ENCODE results near the gene PCDHA1.
"Not testable (repeated sequence)": the region's sequence is repeated elsewhere in the genome, so short reads cannot be mapped to it uniquely, and the experiment has no call there.

Gene PCDHA1

DNA sequence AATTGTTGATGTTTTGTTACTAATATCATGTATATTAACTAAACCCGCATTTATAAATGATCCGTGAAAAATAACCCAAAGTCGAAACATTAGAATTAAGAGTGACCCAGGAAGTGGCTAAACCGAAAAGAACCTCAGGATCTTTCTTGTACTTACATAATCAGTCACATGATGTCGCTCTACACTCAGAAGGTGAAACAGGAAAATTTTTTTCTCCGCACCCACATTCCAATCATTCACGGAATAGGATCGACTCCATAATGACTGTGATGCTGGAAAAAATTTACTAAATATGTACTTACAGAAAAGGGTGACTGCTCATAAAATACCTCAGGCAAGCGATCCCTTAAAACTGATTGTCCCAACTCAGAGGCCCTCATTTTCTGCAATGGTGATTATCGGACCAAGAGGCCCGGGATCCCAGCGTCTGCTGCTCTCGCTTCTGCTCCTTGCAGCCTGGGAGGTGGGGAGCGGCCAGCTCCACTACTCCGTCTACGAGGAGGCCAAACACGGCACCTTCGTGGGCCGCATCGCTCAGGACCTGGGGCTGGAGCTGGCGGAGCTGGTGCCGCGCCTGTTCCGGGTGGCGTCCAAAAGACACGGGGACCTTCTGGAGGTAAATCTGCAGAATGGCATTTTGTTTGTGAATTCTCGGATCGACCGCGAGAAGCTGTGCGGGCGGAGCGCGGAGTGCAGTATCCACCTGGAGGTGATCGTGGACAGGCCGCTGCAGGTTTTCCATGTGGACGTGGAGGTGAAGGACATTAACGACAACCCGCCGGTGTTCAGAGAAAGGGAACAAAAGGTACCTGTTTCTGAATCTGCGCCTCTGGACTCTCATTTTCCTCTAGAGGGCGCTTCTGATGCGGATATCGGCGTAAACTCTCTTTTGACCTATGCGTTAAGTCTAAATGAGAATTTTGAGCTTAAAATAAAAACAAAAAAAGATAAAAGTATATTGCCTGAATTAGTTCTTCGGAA, 89.4 kb downstream of the PCDHA1 start, which contains the start of gene PCDHA12:
Gene PCDHA12 (plus strand): TSS at position 224 of the 981 bp plus-strand sequence. CDS start 165 bp downstream, at position 389.
- TF ChIP-seq, protein P1, sequence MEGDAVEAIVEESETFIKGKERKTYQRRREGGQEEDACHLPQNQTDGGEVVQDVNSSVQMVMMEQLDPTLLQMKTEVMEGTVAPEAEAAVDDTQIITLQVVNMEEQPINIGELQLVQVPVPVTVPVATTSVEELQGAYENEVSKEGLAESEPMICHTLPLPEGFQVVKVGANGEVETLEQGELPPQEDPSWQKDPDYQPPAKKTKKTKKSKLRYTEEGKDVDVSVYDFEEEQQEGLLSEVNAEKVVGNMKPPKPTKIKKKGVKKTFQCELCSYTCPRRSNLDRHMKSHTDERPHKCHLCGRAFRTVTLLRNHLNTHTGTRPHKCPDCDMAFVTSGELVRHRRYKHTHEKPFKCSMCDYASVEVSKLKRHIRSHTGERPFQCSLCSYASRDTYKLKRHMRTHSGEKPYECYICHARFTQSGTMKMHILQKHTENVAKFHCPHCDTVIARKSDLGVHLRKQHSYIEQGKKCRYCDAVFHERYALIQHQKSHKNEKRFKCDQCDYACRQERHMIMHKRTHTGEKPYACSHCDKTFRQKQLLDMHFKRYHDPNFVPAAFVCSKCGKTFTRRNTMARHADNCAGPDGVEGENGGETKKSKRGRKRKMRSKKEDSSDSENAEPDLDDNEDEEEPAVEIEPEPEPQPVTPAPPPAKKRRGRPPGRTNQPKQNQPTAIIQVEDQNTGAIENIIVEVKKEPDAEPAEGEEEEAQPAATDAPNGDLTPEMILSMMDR (IDR thresholded peaks at IDR 0.05): peak; percentile 34
- Mint-ChIP-seq H3K27me3 (ENCODE audit: low read depth, poor library complexity) (no peaks in the 10 kb centered on the region), H3K27ac (no peak within 1 kb of the TSS), H3K36me3 (ENCODE audit: low read depth) (peaks cover 95% of the 10 kb centered on the region), H3K4me3 (peak within 1 kb of the TSS; percentile 87), H3K9me3 (peaks cover 87% of the 10 kb centered on the region), H3K4me1 (peaks cover 11% of the 10 kb centered on the region)
- peak; percentile 34 for DNase-seq

DNA sequence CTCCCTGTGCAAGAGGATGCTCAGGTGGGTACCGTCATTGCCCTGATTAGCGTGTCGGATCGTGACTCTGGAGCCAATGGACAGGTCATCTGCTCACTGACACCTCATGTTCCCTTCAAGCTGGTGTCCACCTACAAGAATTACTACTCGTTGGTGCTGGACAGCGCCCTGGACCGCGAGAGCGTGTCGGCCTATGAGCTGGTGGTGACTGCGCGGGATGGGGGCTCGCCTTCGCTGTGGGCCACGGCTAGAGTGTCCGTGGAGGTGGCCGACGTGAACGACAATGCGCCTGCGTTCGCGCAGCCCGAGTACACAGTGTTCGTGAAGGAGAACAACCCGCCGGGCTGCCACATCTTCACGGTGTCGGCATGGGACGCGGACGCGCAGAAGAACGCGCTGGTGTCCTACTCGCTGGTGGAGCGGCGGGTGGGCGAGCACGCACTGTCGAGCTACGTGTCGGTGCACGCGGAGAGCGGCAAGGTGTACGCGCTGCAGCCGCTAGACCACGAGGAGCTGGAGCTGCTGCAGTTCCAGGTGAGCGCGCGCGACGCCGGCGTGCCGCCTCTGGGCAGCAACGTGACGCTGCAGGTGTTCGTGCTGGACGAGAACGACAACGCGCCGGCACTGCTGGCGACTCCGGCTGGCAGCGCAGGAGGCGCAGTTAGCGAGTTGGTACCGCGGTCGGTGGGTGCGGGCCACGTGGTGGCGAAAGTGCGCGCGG, 90.8 kb downstream of the PCDHA1 start:
- H3K4me1 Mint-ChIP-seq: peaks cover 11% of the 10 kb centered on the region
- not testable (repeated sequence) for DNase-seq; H3K27ac Mint-ChIP-seq; H3K27me3 Mint-ChIP-seq (ENCODE audit: low read depth, poor library complexity)
- peak overlapping the region; percentile 87 for H3K4me3 Mint-ChIP-seq
- peaks cover 96% of the 10 kb centered on the region for H3K36me3 Mint-ChIP-seq (ENCODE audit: low read depth)
- H3K9me3 Mint-ChIP-seq: peaks cover 92% of the 10 kb centered on the region

DNA sequence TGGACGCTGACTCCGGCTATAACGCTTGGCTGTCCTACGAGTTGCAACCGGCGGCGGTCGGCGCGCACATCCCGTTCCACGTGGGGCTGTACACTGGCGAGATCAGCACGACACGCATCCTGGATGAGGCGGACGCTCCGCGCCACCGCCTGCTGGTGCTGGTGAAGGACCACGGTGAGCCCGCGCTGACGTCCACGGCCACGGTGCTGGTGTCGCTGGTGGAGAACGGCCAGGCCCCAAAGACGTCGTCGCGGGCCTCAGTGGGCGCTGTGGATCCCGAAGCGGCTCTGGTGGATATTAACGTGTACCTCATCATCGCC, 91.3 kb downstream of the PCDHA1 start:
- Mint-ChIP-seq H3K9me3 (peaks cover 92% of the 10 kb centered on the region), H3K27me3 (ENCODE audit: low read depth, poor library complexity) (no peaks in the 10 kb centered on the region), H3K27ac (no peak overlapping the region), H3K4me1 (peaks cover 11% of the 10 kb centered on the region), H3K4me3 (no peak overlapping the region), H3K36me3 (ENCODE audit: low read depth) (peaks cover 96% of the 10 kb centered on the region)
- TF ChIP-seq, protein P1 (IDR thresholded peaks at IDR 0.05): no peak
- DNase-seq: no peak

DNA sequence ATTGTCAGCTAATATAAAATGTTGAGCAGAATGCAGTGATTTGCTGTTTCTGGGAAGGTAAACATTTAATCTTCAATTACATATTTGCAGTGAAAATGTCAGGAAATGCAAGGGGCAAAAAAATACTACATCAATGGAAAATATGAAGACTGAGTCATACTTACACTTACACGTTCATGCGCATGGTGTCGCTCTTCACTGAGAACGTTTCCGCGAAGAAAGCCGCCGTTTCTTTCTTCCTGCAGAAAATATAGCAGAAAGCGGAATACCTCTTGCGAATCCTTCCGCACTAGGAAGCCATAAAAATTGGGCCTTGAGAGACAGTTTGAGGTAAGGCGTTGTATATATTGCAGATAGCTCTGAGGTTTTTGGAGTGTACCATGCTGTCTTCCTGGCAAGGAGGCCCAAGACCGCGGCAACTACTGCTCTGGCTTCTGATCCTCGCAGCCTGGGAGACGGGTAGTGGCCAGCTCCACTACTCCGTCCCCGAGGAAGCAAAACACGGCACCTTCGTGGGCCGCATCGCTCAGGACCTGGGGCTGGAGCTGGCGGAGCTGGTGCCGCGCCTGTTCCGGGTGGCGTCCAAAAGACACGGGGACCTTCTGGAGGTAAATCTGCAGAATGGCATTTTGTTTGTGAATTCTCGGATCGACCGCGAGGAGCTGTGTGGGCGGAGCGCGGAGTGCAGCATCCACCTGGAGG, 96.1 kb downstream of the PCDHA1 start, which contains the start of gene PCDHA13:
Gene PCDHA13 (plus strand): TSS at position 236 of the 702 bp plus-strand sequence. CDS start 145 bp downstream, at position 381.
- Mint-ChIP-seq H3K36me3 (ENCODE audit: low read depth) (peaks cover 79% of the 10 kb centered on the region), H3K9me3 (peaks cover 76% of the 10 kb centered on the region), H3K4me3 (no peak within 1 kb of the TSS), H3K27ac (no peak within 1 kb of the TSS), H3K27me3 (ENCODE audit: low read depth, poor library complexity) (no peaks in the 10 kb centered on the region), H3K4me1 (no peaks in the 10 kb centered on the region)
- TF ChIP-seq, protein P1 (IDR thresholded peaks at IDR 0.05): no peak
- DNase-seq: no peak

DNA sequence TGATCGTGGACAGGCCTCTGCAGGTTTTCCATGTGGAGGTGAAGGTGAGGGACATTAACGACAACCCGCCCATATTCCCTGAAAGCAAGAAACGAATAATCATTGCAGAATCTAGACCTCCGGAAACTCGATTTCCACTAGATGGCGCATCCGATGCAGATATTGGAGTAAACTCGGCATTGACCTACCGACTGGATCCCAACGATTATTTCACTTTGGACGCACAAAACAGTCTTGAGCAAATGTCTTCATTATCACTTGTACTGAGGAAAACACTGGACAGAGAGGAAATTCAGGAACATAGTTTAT, 96.6 kb downstream of the PCDHA1 start:
- TF ChIP-seq, protein P1 (IDR thresholded peaks at IDR 0.05): no peak
- Mint-ChIP-seq H3K9me3 (peaks cover 74% of the 10 kb centered on the region), H3K4me1 (no peaks in the 10 kb centered on the region), H3K4me3 (no peak overlapping the region), H3K27ac (no peak overlapping the region), H3K36me3 (ENCODE audit: low read depth) (peaks cover 79% of the 10 kb centered on the region), H3K27me3 (ENCODE audit: low read depth, poor library complexity) (no peaks in the 10 kb centered on the region)
- DNase-seq: no peak

DNA sequence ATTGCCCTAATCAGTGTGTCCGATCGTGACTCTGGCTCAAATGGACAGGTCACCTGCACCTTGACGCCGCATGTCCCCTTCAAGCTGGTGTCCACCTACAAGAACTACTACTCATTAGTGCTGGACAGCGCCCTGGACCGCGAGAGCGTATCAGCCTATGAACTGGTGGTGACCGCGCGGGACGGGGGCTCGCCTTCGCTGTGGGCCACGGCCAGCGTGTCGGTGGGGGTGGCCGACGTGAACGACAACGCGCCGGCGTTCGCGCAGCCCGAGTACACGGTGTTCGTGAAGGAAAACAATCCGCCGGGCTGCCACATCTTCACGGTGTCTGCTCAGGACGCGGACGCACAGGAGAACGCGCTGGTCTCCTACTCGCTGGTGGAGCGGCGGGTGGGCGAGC, 97.4 kb downstream of the PCDHA1 start:
- no peak overlapping the region for H3K27ac Mint-ChIP-seq
- no peaks in the 10 kb centered on the region for H3K27me3 Mint-ChIP-seq (ENCODE audit: low read depth, poor library complexity)
- H3K4me3 Mint-ChIP-seq: no peak overlapping the region
- H3K9me3 Mint-ChIP-seq: peaks cover 66% of the 10 kb centered on the region
- peaks cover 77% of the 10 kb centered on the region for H3K36me3 Mint-ChIP-seq (ENCODE audit: low read depth)
- TF ChIP-seq, protein P1 (IDR thresholded peaks at IDR 0.05): no peak
- H3K4me1 Mint-ChIP-seq: no peaks in the 10 kb centered on the region
- DNase-seq: no peak
